KOPT-K1 (cell line): ENCODE data around the gene KRTAP2-3.
"Not testable (repeated sequence)": the region's sequence is repeated elsewhere in the genome, so short reads cannot be mapped to it uniquely, and the experiment has no call there.

Source experiments
- H3K27ac ChIP-seq: fragments of 200-600 bp; sonication (generic); 2 replicates; pipeline ENCODE4 v1.5.1; 2016; ENCODE audit warnings: antibody characterized with exemption, mild to moderate bottlenecking, low read depth, low read length; ENCODE audit not compliant: poor library complexity, severe bottlenecking
- H3K36me3 ChIP-seq: fragments of 200-600 bp; sonication (generic); 2 replicates; pipeline ENCODE4 v1.5.1; 2017; ENCODE audit warnings: antibody characterized with exemption, mild to moderate bottlenecking, low read length, moderate library complexity; ENCODE audit not compliant: insufficient read depth
- H3K9me3 ChIP-seq: fragments of 200-600 bp; sonication (generic); 2 replicates; pipeline ENCODE4 v1.5.1; 2017; ENCODE audit warnings: antibody characterized with exemption, low read length, mild to moderate bottlenecking; ENCODE audit not compliant: insufficient read depth, poor library complexity, severe bottlenecking

KRTAP2-3 gene

GRCh38 chr17:41083427-41083826, 23.5 kb upstream of the KRTAP2-3 start:
- not testable (repeated sequence) for H3K36me3 ChIP-seq, H3K9me3 ChIP-seq, H3K27ac ChIP-seq

- Histone ChIP-seq H3K9me3 (no peaks in the 10 kb centered on the region), H3K27ac (no peak overlapping the region), H3K36me3 (no peaks in the 10 kb centered on the region)
Observed at GRCh38 chr17:41082626-41083025, 22.7 kb upstream of the KRTAP2-3 start.

GRCh38 chr17:41076788-41077187, 16.9 kb upstream of the KRTAP2-3 start:
- Histone ChIP-seq H3K27ac (no peak overlapping the region), H3K36me3 (no peaks in the 10 kb centered on the region), H3K9me3 (no peaks in the 10 kb centered on the region)

- Histone ChIP-seq H3K9me3 (no peaks in the 10 kb centered on the region), H3K36me3 (no peaks in the 10 kb centered on the region), H3K27ac (no peak overlapping the region)
Observed at GRCh38 chr17:41073676-41074075, 13.8 kb upstream of the KRTAP2-3 start.

GRCh38 chr17:41071606-41072360, 11.9 kb upstream of the KRTAP2-3 start:
- Histone ChIP-seq H3K27ac (no peak overlapping the region), H3K9me3 (no peaks in the 10 kb centered on the region), H3K36me3 (no peaks in the 10 kb centered on the region)

- Histone ChIP-seq H3K27ac (no peak overlapping the region), H3K9me3 (no peaks in the 10 kb centered on the region), H3K36me3 (no peaks in the 10 kb centered on the region)
Observed at GRCh38 chr17:41069031-41069430, 9.1 kb upstream of the KRTAP2-3 start.

GRCh38 chr17:41067281-41067680, 7.4 kb upstream of the KRTAP2-3 start:
- H3K27ac ChIP-seq = no peak overlapping the region
- H3K36me3 ChIP-seq = no peaks in the 10 kb centered on the region
- H3K9me3 ChIP-seq = no peaks in the 10 kb centered on the region

GRCh38 chr17:41065829-41066624, 6.1 kb upstream of the KRTAP2-3 start, which contains the start of gene KRTAP2-4:
KRTAP2-4 (minus strand) TSS chr17:41065879; CDS start chr17:41065845, 34 bp downstream.
- H3K9me3 ChIP-seq = no peaks in the 10 kb centered on the region
- H3K36me3 ChIP-seq = no peaks in the 10 kb centered on the region
- H3K27ac ChIP-seq = no peak within 1 kb of the TSS

GRCh38 chr17:41065016-41065689, 5.2 kb upstream of the KRTAP2-3 start:
- not testable (repeated sequence) for H3K27ac ChIP-seq, H3K36me3 ChIP-seq, H3K9me3 ChIP-seq

- Histone ChIP-seq H3K36me3 (no peaks in the 10 kb centered on the region), H3K27ac (no peak overlapping the region)
Observed at GRCh38 chr17:41064301-41064700, 4.4 kb upstream of the KRTAP2-3 start.

GRCh38 chr17:41063449-41063848, 3.5 kb upstream of the KRTAP2-3 start:
- Histone ChIP-seq H3K36me3 (no peaks in the 10 kb centered on the region), H3K9me3 (no peaks in the 10 kb centered on the region)

More at GRCh38 chr17:41064301-41064700, 4.4 kb upstream of the KRTAP2-3 start:
- H3K9me3 ChIP-seq = no peaks in the 10 kb centered on the region

GRCh38 chr17:41061964-41062363, 2.0 kb upstream of the KRTAP2-3 start:
- no peaks in the 10 kb centered on the region for H3K36me3 ChIP-seq
- peaks cover 5% of the 10 kb centered on the region for H3K9me3 ChIP-seq
- no peak overlapping the region for H3K27ac ChIP-seq

More at GRCh38 chr17:41063449-41063848, 3.5 kb upstream of the KRTAP2-3 start:
- no peak overlapping the region for H3K27ac ChIP-seq

- not testable (repeated sequence) for H3K27ac ChIP-seq, H3K9me3 ChIP-seq, H3K36me3 ChIP-seq
Observed at GRCh38 chr17:41059276-41060051, 450 bp downstream of the KRTAP2-3 start.

GRCh38 chr17:41058741-41059140, 1.2 kb downstream of the KRTAP2-3 start:
- Histone ChIP-seq H3K36me3 (no peaks in the 10 kb centered on the region), H3K27ac (no peak overlapping the region), H3K9me3 (peaks cover 5% of the 10 kb centered on the region)
